PC-3 (cell line): ENCODE results near the gene RABIF.

Experiments used
- EZH2 ChIP-seq: fragments of 300-600 bp; sonication (generic); IDR thresholded peaks from one replicate; pipeline ENCODE4 v1.6.1; 2017; ENCODE audit warnings: antibody characterized with exemption, mild to moderate bottlenecking, low read length; ENCODE audit not compliant: unreplicated experiment
- EZH2phosphoT487 ChIP-seq: fragments of 300-600 bp; sonication (generic); IDR thresholded peaks from 2 replicates; pipeline ENCODE4 v1.6.1; 2018; ENCODE audit warnings: mild to moderate bottlenecking, antibody characterized with exemption, low read length, borderline replicate concordance
- TF ChIP-seq, protein P1 (sequence below): fragments of 300-600 bp; sonication (generic); conservative IDR thresholded peaks from 2 replicates; pipeline ENCODE4 v1.5.1; 2017; ENCODE audit warnings: antibody characterized with exemption, low read depth, mild to moderate bottlenecking, low read length

DNA sequence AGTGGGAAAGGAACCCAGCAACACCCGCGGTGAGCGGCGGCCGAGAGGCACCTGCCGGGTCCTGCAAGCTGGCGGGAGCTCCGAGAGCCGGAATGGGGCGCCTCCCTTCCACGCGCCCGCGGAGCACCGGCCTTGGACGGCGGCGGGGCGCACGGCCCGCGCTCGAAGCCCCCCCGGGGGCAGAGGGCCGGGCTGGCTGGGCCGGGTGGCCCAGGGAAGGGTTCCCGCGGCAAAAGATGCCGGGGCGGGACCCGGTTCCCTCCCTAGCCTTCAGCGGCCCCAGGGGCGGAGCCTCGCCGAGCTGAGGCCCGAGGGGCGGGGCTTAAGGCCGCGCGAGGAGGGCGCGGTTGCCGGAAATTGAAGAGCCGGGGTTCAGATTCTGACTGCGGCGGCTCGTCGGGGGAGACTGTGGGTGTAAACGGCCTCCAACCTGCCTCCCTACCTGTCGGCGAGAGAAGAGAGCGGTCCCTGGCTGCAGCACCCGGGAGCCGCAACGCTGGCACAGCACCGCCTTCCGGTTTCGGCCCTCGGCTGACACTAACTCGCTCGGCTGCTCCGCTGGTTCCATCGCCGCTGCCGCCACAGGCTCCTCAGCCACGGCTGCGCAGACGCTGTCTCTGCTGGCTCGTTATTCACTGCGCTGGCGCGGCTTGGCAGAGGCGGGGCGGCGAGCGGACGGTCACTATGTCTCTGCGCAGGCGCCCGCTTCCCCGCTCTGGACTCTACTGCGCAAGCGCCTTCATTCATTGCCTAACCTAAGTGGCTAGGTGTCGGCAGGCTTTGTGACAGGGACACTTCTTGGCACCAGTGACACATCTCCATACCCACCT lies at the start of gene RABIF:
- TF ChIP-seq, protein P1, sequence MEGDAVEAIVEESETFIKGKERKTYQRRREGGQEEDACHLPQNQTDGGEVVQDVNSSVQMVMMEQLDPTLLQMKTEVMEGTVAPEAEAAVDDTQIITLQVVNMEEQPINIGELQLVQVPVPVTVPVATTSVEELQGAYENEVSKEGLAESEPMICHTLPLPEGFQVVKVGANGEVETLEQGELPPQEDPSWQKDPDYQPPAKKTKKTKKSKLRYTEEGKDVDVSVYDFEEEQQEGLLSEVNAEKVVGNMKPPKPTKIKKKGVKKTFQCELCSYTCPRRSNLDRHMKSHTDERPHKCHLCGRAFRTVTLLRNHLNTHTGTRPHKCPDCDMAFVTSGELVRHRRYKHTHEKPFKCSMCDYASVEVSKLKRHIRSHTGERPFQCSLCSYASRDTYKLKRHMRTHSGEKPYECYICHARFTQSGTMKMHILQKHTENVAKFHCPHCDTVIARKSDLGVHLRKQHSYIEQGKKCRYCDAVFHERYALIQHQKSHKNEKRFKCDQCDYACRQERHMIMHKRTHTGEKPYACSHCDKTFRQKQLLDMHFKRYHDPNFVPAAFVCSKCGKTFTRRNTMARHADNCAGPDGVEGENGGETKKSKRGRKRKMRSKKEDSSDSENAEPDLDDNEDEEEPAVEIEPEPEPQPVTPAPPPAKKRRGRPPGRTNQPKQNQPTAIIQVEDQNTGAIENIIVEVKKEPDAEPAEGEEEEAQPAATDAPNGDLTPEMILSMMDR, result no peak; the same call in 1 of the 2 replicates
- TF ChIP-seq EZH2phosphoT487 (no peak), EZH2 (no peak)
